Prostate gland (tissue), 2 donors: ENCODE data around the gene ADAM22.

Source experiments
- POLR2A ChIP-seq: fragments of 450-650 bp; IDR thresholded peaks from one replicate; pipeline ENCODE4 v1.6.1; 2016; ENCODE audit warnings: antibody characterized with exemption, mild to moderate bottlenecking
- TF ChIP-seq, protein P1 (sequence below), 4 experiments: fragments of 200-600 bp in 2 of 4; fragments of 450-650 bp in 2 of 4; sonication (generic) in 2 of 4; IDR thresholded peaks; 1 replicate in 3 of 4; 2 replicates in 1 of 4; pipeline ENCODE4 v1.5.1; 2016 to 2019; ENCODE audit warnings: antibody characterized with exemption in 4 of 4, mild to moderate bottlenecking in 2 of 4, moderate library complexity in 2 of 4

DNA sequence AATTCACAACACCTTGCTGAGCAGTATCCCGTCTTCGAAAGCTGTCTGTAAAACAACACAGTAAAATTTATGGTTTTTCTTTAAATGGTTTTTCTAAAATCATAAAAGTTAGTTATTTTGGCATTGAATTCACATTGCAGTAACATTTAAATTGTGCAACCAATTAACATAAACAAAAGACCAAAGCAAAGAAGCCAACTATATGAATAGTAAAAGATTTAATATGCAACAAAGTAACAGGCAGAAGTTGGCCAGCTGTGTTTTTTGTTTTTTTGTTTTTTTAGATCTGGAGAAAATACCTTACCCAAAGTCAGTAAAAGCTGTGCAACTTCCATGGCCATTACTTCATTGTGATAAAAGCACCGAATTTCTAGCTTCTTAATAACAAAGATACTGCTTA lies 274.5 kb downstream of the ADAM22 start:
- TF ChIP-seq, protein P1, sequence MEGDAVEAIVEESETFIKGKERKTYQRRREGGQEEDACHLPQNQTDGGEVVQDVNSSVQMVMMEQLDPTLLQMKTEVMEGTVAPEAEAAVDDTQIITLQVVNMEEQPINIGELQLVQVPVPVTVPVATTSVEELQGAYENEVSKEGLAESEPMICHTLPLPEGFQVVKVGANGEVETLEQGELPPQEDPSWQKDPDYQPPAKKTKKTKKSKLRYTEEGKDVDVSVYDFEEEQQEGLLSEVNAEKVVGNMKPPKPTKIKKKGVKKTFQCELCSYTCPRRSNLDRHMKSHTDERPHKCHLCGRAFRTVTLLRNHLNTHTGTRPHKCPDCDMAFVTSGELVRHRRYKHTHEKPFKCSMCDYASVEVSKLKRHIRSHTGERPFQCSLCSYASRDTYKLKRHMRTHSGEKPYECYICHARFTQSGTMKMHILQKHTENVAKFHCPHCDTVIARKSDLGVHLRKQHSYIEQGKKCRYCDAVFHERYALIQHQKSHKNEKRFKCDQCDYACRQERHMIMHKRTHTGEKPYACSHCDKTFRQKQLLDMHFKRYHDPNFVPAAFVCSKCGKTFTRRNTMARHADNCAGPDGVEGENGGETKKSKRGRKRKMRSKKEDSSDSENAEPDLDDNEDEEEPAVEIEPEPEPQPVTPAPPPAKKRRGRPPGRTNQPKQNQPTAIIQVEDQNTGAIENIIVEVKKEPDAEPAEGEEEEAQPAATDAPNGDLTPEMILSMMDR (IDR thresholded peaks at IDR 0.05): no peak
- TF ChIP-seq POLR2A: no peak
